Heart right ventricle (tissue), 16 donors: ENCODE data around the gene PGBD2. TPM values are rescaled to one million over a fixed set of nuclear protein-coding genes. Genes with fewer than 3 reads are reported as not detected.
"Not testable (repeated sequence)": the region's sequence is repeated elsewhere in the genome, so short reads cannot be mapped to it uniquely, and the experiment has no call there.

ENCODE experiments used
- ATAC-seq, 8 donors: fragments of 200-7000 bp; cut with Tn5 transposase; one replicate each; pipeline ENCODE4 v1.9.1; 2020; ENCODE audit warnings: mild to moderate bottlenecking in 8 of 8, moderate library complexity in 8 of 8, moderate number of reproducible peaks in 1 of 8
- DNase-seq, 2 donors: peaks; one replicate each; pipeline ENCODE4 v3.0.0-alpha.2; 2020
- H3K27ac ChIP-seq, 10 donors: fragments of 200-600 bp; sonication (generic) in 2 of 10; one replicate each; pipeline versions ENCODE4 v1.5.0 to v1.8.0; 2020 to 2022; ENCODE audit warnings: mild to moderate bottlenecking in 3 of 10
- H3K27me3 ChIP-seq, 7 donors: fragments of 200-600 bp; one replicate each; pipeline ENCODE4 v1.8.0; 2021 to 2022; ENCODE audit warnings: mild to moderate bottlenecking in 2 of 7
- H3K36me3 ChIP-seq, 9 donors: fragments of 200-600 bp; sonication (generic) in 1 of 9; one replicate each; pipeline versions ENCODE4 v1.5.0 to v1.8.0; 2020 to 2022; ENCODE audit warnings: mild to moderate bottlenecking in 2 of 9
- H3K4me1 ChIP-seq, 9 donors: fragments of 200-600 bp; sonication (generic) in 1 of 9; one replicate each; pipeline versions ENCODE4 v1.5.0 to v1.8.0; 2020 to 2022; ENCODE audit warnings: mild to moderate bottlenecking in 4 of 9
- H3K4me3 ChIP-seq, 10 donors: fragments of 200-600 bp; sonication (generic) in 2 of 10; one replicate each; pipeline versions ENCODE4 v1.5.0 to v1.8.0; 2020 to 2022; ENCODE audit warnings: mild to moderate bottlenecking in 7 of 10, moderate library complexity in 2 of 10
- H3K9me3 ChIP-seq, 11 donors: fragments of 200-600 bp in 10 of 11; sonication (generic) in 2 of 11; one replicate each; pipeline versions ENCODE4 v1.5.0 to v1.8.0; 2013 to 2022; ENCODE audit warnings: mild to moderate bottlenecking in 2 of 11, control low read depth in 1 of 11, moderate library complexity in 1 of 11
- WGBS, 2 donors: extraction: QIAGEN DNeasy Blood & Tissue Kit; methylation state at CpG; one replicate each; pipeline ENCODE4 v1.1.7; 2013; ENCODE audit warnings: inconsistent platforms in 1 of 2; 5-methylcytosine and 5-hydroxymethylcytosine counted together
- intact Hi-C, 10 donors: fragments of 100-400 bp; cut with DNase I; formaldehyde crosslinking; loops; one replicate each; pipeline versions ENCODE4 v1.11.1 to v1.14.2; 2022
- polyA plus RNA-seq, 2 donors: library from polyadenylated mRNA; stranded (reverse); fragments of 200-250 nt; gene quantifications; one replicate each; pipeline ENCODE4 v1.2.3, GENCODE V29; 2013
- total RNA-seq, 10 donors: library from RNA; stranded (reverse); fragmentation: NEBNext Ultra II Directional in 3 of 10; extraction: Animal tissue kit (Norgen Biotek cat#: 25700) in 3 of 10; gene quantifications; one replicate each; pipeline versions ENCODE4 v1.2.1 to v1.2.4, GENCODE V29; 2021 to 2023
- TF ChIP-seq, protein P1 (sequence below), 9 donors: fragments of 200-600 bp; sonication (generic) in 2 of 9; IDR thresholded peaks; one replicate each; pipeline versions ENCODE4 v1.5.0 to v1.8.0; 2021 to 2022; ENCODE audit warnings: antibody characterized with exemption in 9 of 9, mild to moderate bottlenecking in 5 of 9, moderate library complexity in 1 of 9
- donor health status: Arrhythmogenic right ventricular cardiomyopathy.
- donor health status: ischemic (EF 13 %, LVEDD 7.1; RV severe dilation, severe dysfunction).
- donor health status: healthy with polysubstance abuse.
- donor health status: DM: no; HTN: yes; CAD: no.
- donor health status: DM: no; HTN: no; CAD: no.
- donor health status: ischemic (EF 25% LVEDD 6.9; RV normal size, moderate dysfunction).
- donor health status: ischemic (EF 25% LVEDD 5.7; RV mildly dilated, moderate dysfunction).
- donor health status: healthy.
- donor health status: DM: yes; HTN: yes; CAD: no.
- donor health status: Ischemic cardiomyopathy.
- donor health status: ischemic (EF 35%, LVEDD 5.7; RV mildly dilated, moderate dysfunction).
- donor health status: nonischemic (EF 11% LVEDD 7.7; RV severe dilation, severe dysfunction).
- donor health status: DM: yes; HTN: yes; CAD: no.
- donor health status: PGD.
- donor health status: ischemic (EF 29% LVEDD 5.4; RV normal size, mild dysfunction).
- donor health status: nonischemic (EF 23%, LVEDD 6.1; RV moderate dilation, normal function).

PGBD2 gene
- total and polyA plus RNA-seq, 12 donors = 1.3 to 3.4 (median 2.2) TPM

DNA sequence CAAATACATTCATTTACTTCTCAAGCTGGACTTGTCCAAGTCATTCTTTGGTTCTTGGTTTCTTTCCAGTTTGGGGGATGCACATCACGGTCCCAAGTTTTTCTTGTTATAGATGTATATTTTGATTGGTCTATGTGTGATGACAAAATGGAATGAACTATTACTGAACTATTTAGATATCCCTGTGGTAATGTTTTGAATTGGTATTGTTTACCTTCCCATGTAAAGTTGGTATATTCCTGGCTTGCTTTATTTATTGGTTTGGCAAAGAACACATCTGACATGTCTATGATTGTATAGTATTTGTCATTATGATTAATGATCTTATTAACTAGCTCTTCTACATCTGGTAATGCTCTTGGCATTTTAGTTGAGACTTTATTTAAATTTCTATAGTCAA lies 24.8 kb upstream of the PGBD2 start:
- WGBS, 2 donors = 89% methylated on average over 1 of the region's 1 CpG
- intact Hi-C loops = no loop called here
- TF ChIP-seq, protein P1, sequence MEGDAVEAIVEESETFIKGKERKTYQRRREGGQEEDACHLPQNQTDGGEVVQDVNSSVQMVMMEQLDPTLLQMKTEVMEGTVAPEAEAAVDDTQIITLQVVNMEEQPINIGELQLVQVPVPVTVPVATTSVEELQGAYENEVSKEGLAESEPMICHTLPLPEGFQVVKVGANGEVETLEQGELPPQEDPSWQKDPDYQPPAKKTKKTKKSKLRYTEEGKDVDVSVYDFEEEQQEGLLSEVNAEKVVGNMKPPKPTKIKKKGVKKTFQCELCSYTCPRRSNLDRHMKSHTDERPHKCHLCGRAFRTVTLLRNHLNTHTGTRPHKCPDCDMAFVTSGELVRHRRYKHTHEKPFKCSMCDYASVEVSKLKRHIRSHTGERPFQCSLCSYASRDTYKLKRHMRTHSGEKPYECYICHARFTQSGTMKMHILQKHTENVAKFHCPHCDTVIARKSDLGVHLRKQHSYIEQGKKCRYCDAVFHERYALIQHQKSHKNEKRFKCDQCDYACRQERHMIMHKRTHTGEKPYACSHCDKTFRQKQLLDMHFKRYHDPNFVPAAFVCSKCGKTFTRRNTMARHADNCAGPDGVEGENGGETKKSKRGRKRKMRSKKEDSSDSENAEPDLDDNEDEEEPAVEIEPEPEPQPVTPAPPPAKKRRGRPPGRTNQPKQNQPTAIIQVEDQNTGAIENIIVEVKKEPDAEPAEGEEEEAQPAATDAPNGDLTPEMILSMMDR (IDR thresholded peaks at IDR 0.05) = no peak
- no peak overlapping the region for H3K4me3 ChIP-seq
- no peak overlapping the region for H3K27ac ChIP-seq
- H3K36me3 ChIP-seq = no peaks in the 10 kb centered on the region
- peaks cover 0 to under 1% (median 0%) of the 10 kb centered on the region in 9 donors for H3K4me1 ChIP-seq
- ATAC-seq = no peak
- no peaks in the 10 kb centered on the region for H3K9me3 ChIP-seq
- no peaks in the 10 kb centered on the region for H3K27me3 ChIP-seq
- no peak for DNase-seq

DNA sequence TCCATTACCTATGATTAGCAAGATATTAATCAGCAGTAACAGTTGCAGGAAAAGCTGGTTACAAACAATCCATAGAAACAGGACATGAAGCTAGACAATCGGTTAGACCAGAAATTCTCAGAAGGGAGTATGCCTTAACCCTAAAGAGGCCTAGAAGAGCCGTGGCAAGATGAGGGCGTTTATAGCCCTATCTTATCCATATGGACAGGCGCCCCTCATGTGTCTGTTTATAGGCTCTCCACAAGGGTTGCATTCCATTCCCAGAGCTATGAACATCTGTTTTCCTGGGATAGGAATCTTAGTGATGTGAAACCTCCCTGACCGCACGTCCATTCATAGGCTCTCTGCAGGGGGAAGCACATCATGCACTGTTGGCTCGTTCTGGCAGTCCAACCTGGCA lies 23.6 kb upstream of the PGBD2 start:
- H3K4me3 ChIP-seq, H3K27me3 ChIP-seq, ATAC-seq, intact Hi-C loops, H3K9me3 ChIP-seq, DNase-seq, H3K4me1 ChIP-seq, H3K36me3 ChIP-seq, H3K27ac ChIP-seq: not testable (repeated sequence)
- 39 to 55% methylated on average over 7 of the region's 7 CpGs for WGBS, 2 donors

DNA sequence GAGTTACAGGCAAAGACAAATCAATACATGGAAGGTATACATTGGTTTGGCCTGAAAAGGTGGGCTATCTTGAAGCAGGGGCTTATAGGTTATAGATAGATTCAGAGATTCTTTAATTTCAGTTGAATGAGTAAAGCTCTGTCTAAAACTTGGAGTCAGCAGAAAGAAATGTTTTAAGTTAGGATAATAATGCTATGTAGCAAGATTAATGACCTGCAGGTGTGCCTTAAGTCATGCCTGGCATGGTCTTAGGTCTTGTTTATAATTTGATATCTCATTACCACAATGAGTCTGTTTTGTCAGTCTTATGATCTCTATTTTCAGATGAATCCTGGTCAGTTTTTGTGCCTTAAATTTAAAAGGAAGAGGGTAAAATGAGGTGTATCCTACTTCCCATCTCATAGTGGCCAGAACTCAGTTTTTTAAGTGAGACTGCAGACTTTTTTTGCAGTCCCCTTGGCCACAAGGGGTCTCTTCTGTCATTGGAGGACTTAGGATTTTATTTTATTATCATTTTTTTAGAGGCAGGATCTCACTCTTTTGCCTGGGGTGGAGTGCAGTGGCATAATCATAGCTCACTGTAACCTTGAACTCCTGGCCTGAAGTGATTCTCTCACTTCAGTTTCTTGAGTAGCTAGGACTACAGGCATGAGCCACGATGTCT lies 21.3 kb upstream of the PGBD2 start:
- WGBS, 2 donors = 72 to 73% methylated on average over 1 of the region's 1 CpG
- Histone ChIP-seq H3K9me3 (no peaks in the 10 kb centered on the region), H3K4me1 (peaks cover 0 to 7% (median 0%) of the 10 kb centered on the region in 9 donors), H3K36me3 (no peaks in the 10 kb centered on the region), H3K27ac (no peak overlapping the region), H3K4me3 (no peak overlapping the region), H3K27me3 (no peaks in the 10 kb centered on the region)
- TF ChIP-seq, protein P1 (IDR thresholded peaks at IDR 0.05) = no peak
- ATAC-seq = no peak
- no peak for DNase-seq
- intact Hi-C loops = no loop called here

DNA sequence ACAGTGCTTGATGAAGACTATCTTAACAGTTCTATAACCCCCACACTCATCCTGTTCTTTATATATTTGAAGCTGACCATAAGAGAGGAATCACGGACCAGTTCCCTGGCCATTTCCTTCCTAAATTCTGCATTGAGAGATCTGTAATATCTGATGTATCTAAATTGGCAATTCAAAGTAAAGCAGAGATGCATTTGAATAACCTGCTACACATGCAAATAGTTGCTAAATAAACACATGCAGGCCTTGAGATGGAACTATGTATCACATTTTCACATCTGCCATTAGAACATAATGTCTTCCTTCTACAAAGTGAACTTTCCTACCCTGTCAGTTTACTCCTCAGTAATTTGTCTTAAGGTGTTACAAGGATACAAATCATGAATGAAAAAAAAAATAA lies 20.4 kb upstream of the PGBD2 start:
- H3K36me3 ChIP-seq = no peaks in the 10 kb centered on the region
- WGBS, 2 donors = 82% methylated on average over 1 of the region's 1 CpG
- intact Hi-C loops = no loop called here
- H3K27ac ChIP-seq = no peak overlapping the region
- no peaks in the 10 kb centered on the region for H3K27me3 ChIP-seq
- no peak overlapping the region for H3K4me3 ChIP-seq
- no peaks in the 10 kb centered on the region for H3K9me3 ChIP-seq
- DNase-seq (no peak), ATAC-seq (no peak)
- TF ChIP-seq, protein P1 (IDR thresholded peaks at IDR 0.05) = no peak
- H3K4me1 ChIP-seq = peaks cover 0 to 7% (median 0%) of the 10 kb centered on the region in 9 donors

DNA sequence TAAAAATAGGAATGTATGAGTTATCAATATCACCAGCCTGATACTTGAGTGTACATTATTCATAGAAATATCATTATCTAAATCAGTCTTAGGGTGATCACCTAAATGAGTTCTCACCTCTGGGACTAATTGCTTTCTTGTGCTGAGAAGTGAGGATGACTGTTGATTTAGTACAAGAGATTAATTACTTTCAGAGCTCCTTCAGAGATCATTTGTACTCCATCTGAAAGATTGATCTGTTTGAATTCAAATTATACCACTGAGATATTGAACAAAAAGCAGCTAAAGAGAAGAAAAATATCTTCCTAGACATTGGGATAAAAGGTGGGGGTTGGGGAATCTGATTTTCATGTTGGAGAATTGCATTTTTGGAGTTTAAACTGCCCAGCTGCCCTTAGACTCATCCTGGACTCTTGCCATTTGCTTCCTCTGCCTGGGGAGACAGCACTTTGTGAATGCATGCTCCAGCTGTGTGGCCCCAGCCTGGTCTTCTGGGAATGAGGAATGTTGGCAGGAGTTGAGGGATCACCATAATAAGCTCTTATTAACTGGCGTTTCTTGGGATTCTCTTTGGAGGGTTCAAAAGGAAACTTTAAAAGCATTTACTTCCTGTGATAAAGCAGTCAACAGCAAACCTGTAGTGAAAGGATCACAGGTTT lies 19.7 kb upstream of the PGBD2 start:
- DNase-seq (no peak), ATAC-seq (no peak)
- H3K36me3 ChIP-seq = no peaks in the 10 kb centered on the region
- no peak overlapping the region for H3K27ac ChIP-seq
- WGBS, 2 donors = 16% methylated on average over 1 of the region's 1 CpG
- intact Hi-C loops = no loop called here
- no peaks in the 10 kb centered on the region for H3K27me3 ChIP-seq
- H3K4me1 ChIP-seq = peaks cover 0 to 7% (median 0%) of the 10 kb centered on the region in 9 donors
- no peaks in the 10 kb centered on the region for H3K9me3 ChIP-seq
- no peak overlapping the region for H3K4me3 ChIP-seq
- TF ChIP-seq, protein P1 (IDR thresholded peaks at IDR 0.05) = no peak

DNA sequence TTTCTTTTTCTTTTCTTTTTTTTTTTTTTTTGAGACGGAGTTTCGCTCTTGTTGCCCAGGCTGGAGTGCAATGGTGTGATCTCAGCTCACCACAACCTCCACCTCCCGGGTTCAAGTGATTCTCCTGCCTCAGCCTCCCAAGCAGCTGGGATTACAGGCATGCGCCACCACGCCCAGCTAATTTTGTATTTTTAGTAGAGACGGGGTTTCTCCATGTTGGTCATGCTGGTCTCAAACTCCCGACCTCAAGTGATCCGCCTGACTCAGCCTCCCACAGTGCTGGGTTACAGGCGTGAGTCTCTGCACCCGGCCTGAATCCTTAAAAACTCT lies 16.2 kb upstream of the PGBD2 start:
- intact Hi-C loops, H3K9me3 ChIP-seq, DNase-seq, H3K4me1 ChIP-seq, H3K27ac ChIP-seq, H3K36me3 ChIP-seq, ATAC-seq, H3K27me3 ChIP-seq, H3K4me3 ChIP-seq: not testable (repeated sequence)
- WGBS, 2 donors = 76 to 79% methylated on average over 8 to 10 of the region's 10 CpGs
